ENCODE measurements around the gene ULK1. TPM values are rescaled to one million over a fixed set of nuclear protein-coding genes. Genes with fewer than 3 reads are reported as not detected.
A peak's percentile ranks its signal among the peaks of the same experiment; 100 is the strongest.

The ULK1 gene
- total RNA-seq, 1 experiment from 2014 or later: 72.1 TPM

GRCh38 chr12:131857908-131858850 lies 36.2 kb upstream of the ULK1 start:
- ChIA-PET POLR2A (no interaction called here), CTCF (no interaction called here)
- H3K27me3 ChIP-seq (ENCODE audit: control insufficient read depth, insufficient read depth, low read length): no peaks in the 10 kb centered on the region
- peak; percentile 3; the same call in 1 of the 2 replicates for ATAC-seq
- no peaks in the 10 kb centered on the region for H3K36me3 ChIP-seq (ENCODE audit: control insufficient read depth, insufficient read depth, low read length)
- no TSS peak for BruUV-seq (replicated peaks)
- TF ChIP-seq POLR2AphosphoS5 (IDR thresholded peaks at IDR 0.05; ENCODE audit: low read depth, low read length): no peak
- TF ChIP-seq, protein P1, sequence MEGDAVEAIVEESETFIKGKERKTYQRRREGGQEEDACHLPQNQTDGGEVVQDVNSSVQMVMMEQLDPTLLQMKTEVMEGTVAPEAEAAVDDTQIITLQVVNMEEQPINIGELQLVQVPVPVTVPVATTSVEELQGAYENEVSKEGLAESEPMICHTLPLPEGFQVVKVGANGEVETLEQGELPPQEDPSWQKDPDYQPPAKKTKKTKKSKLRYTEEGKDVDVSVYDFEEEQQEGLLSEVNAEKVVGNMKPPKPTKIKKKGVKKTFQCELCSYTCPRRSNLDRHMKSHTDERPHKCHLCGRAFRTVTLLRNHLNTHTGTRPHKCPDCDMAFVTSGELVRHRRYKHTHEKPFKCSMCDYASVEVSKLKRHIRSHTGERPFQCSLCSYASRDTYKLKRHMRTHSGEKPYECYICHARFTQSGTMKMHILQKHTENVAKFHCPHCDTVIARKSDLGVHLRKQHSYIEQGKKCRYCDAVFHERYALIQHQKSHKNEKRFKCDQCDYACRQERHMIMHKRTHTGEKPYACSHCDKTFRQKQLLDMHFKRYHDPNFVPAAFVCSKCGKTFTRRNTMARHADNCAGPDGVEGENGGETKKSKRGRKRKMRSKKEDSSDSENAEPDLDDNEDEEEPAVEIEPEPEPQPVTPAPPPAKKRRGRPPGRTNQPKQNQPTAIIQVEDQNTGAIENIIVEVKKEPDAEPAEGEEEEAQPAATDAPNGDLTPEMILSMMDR (IDR thresholded peaks at IDR 0.05): no peak
- TF ChIP-seq REST (IDR thresholded peaks at IDR 0.05; ENCODE audit: insufficient read depth in 1 of 2, low read depth in 2 of 2, low read length in 1 of 2): no peak
- TF ChIP-seq SIN3A (IDR thresholded peaks at IDR 0.05; ENCODE audit: borderline replicate concordance, insufficient read depth, low read depth, low read length): no peak
- TF ChIP-seq TCF7L2 (IDR thresholded peaks at IDR 0.05; ENCODE audit: low read depth, low read length): no peak
- H3K4me3 ChIP-seq (ENCODE audit: low read depth in 2 of 2, low read length in 2 of 2): no peak overlapping the region
- intact Hi-C loops (cut with micrococcal nuclease; ENCODE audit: unreplicated experiment) (no loop called here), in situ Hi-C loops (cut with HindIII; ENCODE audit: low pct_unique_long_range_greater_than_20kb, low sequenced_read_pairs) (no loop called here)
- H3K27ac ChIP-seq (ENCODE audit: low read length): peak overlapping the region; percentile 14; the same call in 1 of the 2 replicates
- DNase-seq (ENCODE audit: low read depth, low spot score): no peak
- no peaks in the 10 kb centered on the region for H3K9me3 ChIP-seq (ENCODE audit: control insufficient read depth, insufficient read depth, low read depth, low read length)
- H3K4me1 ChIP-seq (ENCODE audit: control insufficient read depth, insufficient read depth, low read length): peaks cover 32% of the 10 kb centered on the region

- ChIA-PET CTCF (no interaction called here), POLR2A (no interaction called here)
- TF ChIP-seq, protein P1 (IDR thresholded peaks at IDR 0.05): no peak
- TF ChIP-seq TCF7L2 (IDR thresholded peaks at IDR 0.05; ENCODE audit: low read depth, low read length) (peak; percentile 33; the same call in 1 of the 2 replicates), POLR2AphosphoS5 (IDR thresholded peaks at IDR 0.05; ENCODE audit: low read depth, low read length) (peak; percentile 50; the same call in 1 of the 2 replicates), REST (IDR thresholded peaks at IDR 0.05; ENCODE audit: insufficient read depth in 1 of 2, low read depth in 2 of 2, low read length in 1 of 2) (no peak), SIN3A (IDR thresholded peaks at IDR 0.05; ENCODE audit: borderline replicate concordance, insufficient read depth, low read depth, low read length) (peak; percentile 57; the same call in 1 of the 2 replicates)
- peak; percentile 68 for ATAC-seq
- Histone ChIP-seq H3K27ac (ENCODE audit: low read length) (peak overlapping the region; percentile 93), H3K27me3 (ENCODE audit: control insufficient read depth, insufficient read depth, low read length) (no peaks in the 10 kb centered on the region), H3K9me3 (ENCODE audit: control insufficient read depth, insufficient read depth, low read depth, low read length) (no peaks in the 10 kb centered on the region), H3K4me3 (ENCODE audit: low read depth in 2 of 2, low read length in 2 of 2) (peak overlapping the region; percentile 5 to 30; a peak in 3 of 4 replicates), H3K4me1 (ENCODE audit: control insufficient read depth, insufficient read depth, low read length) (peaks cover 43% of the 10 kb centered on the region), H3K36me3 (ENCODE audit: control insufficient read depth, insufficient read depth, low read length) (no peaks in the 10 kb centered on the region)
- no TSS peak for BruUV-seq (replicated peaks)
- in situ Hi-C loops (cut with HindIII; ENCODE audit: low pct_unique_long_range_greater_than_20kb, low sequenced_read_pairs) (no loop called here), intact Hi-C loops (cut with micrococcal nuclease; ENCODE audit: unreplicated experiment) (no loop called here)
- peak; percentile 73 for DNase-seq (ENCODE audit: low read depth, low spot score)
Measured at GRCh38 chr12:131860472-131861260, 33.8 kb upstream of the ULK1 start.

Data from Panc1 (cell line).